Loucy (cell line): ENCODE results near the gene MTMR4.

Experiments
- H2AFZ ChIP-seq: fragments of 200-600 bp; sonication (generic); 2 replicates; pipeline ENCODE4 v1.6.0; 2016; ENCODE audit warnings: antibody characterized with exemption, mild to moderate bottlenecking, low read length, moderate library complexity
- H3F3A ChIP-seq: fragments of 200-600 bp; 2 replicates; pipeline ENCODE4 v1.6.0; 2016; ENCODE audit warnings: antibody characterized with exemption, low read depth, mild to moderate bottlenecking
- H3K27me3 ChIP-seq: fragments of 200-600 bp; sonication (generic); 2 replicates; pipeline ENCODE4 v1.6.1; 2014; ENCODE audit warnings: low read length, mild to moderate bottlenecking; ENCODE audit not compliant: insufficient read depth, poor library complexity, severe bottlenecking
- H3K36me3 ChIP-seq: fragments of 200-600 bp; sonication (generic); 2 replicates; pipeline ENCODE4 v1.6.1; 2016; ENCODE audit warnings: low read length; ENCODE audit not compliant: insufficient read depth
- H3K4me1 ChIP-seq: fragments of 200-600 bp; sonication (generic); 2 replicates; pipeline ENCODE4 v1.5.1; 2014; ENCODE audit warnings: low read length, mild to moderate bottlenecking; ENCODE audit not compliant: insufficient read depth, poor library complexity, severe bottlenecking
- H3K4me2 ChIP-seq: fragments of 200-600 bp; sonication (generic); 2 replicates; pipeline ENCODE4 v1.6.0; 2014; ENCODE audit warnings: antibody characterized with exemption, low read length, low read depth, mild to moderate bottlenecking; ENCODE audit not compliant: poor library complexity, severe bottlenecking
- H3K4me3 ChIP-seq: fragments of 200-600 bp; sonication (generic); 2 replicates; pipeline ENCODE4 v1.5.1; 2014; ENCODE audit warnings: low read length, mild to moderate bottlenecking, mixed read lengths; ENCODE audit not compliant: poor library complexity, severe bottlenecking
- H3K79me2 ChIP-seq: fragments of 200-600 bp; sonication (generic); 2 replicates; pipeline ENCODE4 v1.6.1; 2014; ENCODE audit warnings: low read length; ENCODE audit not compliant: insufficient read depth
- H3K9ac ChIP-seq: fragments of 200-600 bp; sonication (generic); 2 replicates; pipeline ENCODE4 v1.6.0; 2014; ENCODE audit warnings: mild to moderate bottlenecking, low read depth, low read length, moderate library complexity; ENCODE audit not compliant: poor library complexity, severe bottlenecking
- H3K9me2 ChIP-seq: fragments of 200-600 bp; sonication (generic); replicated peaks from 2 replicates; pipeline ENCODE4 v1.6.1; 2016; ENCODE audit warnings: low read depth, low read length, mixed read lengths
- H3K9me3 ChIP-seq: fragments of 200-600 bp; sonication (generic); 2 replicates; pipeline ENCODE4 v1.6.1; 2014; ENCODE audit warnings: mild to moderate bottlenecking, antibody characterized with exemption, low read length, low read depth; ENCODE audit not compliant: insufficient read depth
- H4K20me1 ChIP-seq: fragments of 200-600 bp; sonication (generic); 2 replicates; pipeline ENCODE4 v1.6.0; 2014; ENCODE audit warnings: antibody characterized with exemption, low read length, mild to moderate bottlenecking; ENCODE audit not compliant: insufficient read depth, poor library complexity, severe bottlenecking
- CTCF ChIP-seq: fragments of 200-600 bp; sonication (generic); conservative IDR thresholded peaks from 2 replicates; pipeline ENCODE4 v1.5.1; 2014; ENCODE audit warnings: mild to moderate bottlenecking, antibody characterized with exemption, low read length
- EZH2phosphoT487 ChIP-seq: fragments of 200-600 bp; IDR thresholded peaks from 2 replicates; pipeline ENCODE4 v1.6.1; 2018; ENCODE audit warnings: antibody characterized with exemption, mild to moderate bottlenecking, moderate library complexity, borderline replicate concordance

Gene MTMR4

GRCh38 chr17:58446086-58446485, 68.4 kb downstream of the MTMR4 start:
- no peaks in the 10 kb centered on the region for H3F3A ChIP-seq
- no peak overlapping the region for H2AFZ ChIP-seq
- no peaks in the 10 kb centered on the region for H3K4me1 ChIP-seq
- H3K9me3 ChIP-seq = no peaks in the 10 kb centered on the region
- H3K4me3 ChIP-seq = no peak overlapping the region
- no peaks in the 10 kb centered on the region for H3K79me2 ChIP-seq
- TF ChIP-seq EZH2phosphoT487 (no peak), CTCF (no peak)
- no peaks in the 10 kb centered on the region for H3K36me3 ChIP-seq
- no peak overlapping the region for H3K9ac ChIP-seq
- no peaks in the 10 kb centered on the region for H3K27me3 ChIP-seq
- no peaks in the 10 kb centered on the region for H3K9me2 ChIP-seq
- no peaks in the 10 kb centered on the region for H4K20me1 ChIP-seq
- H3K4me2 ChIP-seq = no peak overlapping the region
